ENCODE data around the gene FTO. TPM values are rescaled to one million over a fixed set of nuclear protein-coding genes. Genes with fewer than 3 reads are reported as not detected.

Gene FTO
- total RNA-seq, 2 experiments from 2014 or later, result 48.6 to 53.2 TPM

- ChIA-PET CTCF (no interaction called here), POLR2A (no interaction called here)
- intact Hi-C loops (cut with micrococcal nuclease), result no loop called here
- DNase-seq, result no peak
- no peak for TF ChIP-seq CTCF (IDR thresholded peaks at IDR 0.05)
- Mint-ChIP-seq H3K4me1 (ENCODE audit: low read depth) (no peaks in the 10 kb centered on the region), H3K9me3 (peaks cover 13% of the 10 kb centered on the region), H3K4me3 (no peak overlapping the region), H3K36me3 (ENCODE audit: low read depth) (peaks cover 27% of the 10 kb centered on the region), H3K27me3 (no peaks in the 10 kb centered on the region), H3K27ac (no peak overlapping the region)
- ATAC-seq, result no peak
These were observed 322.5 kb downstream of the FTO start for GRCh38 chr16:54026456-54026855.

GRCh38 chr16:54027062-54027461, 323.1 kb downstream of the FTO start:
- Mint-ChIP-seq H3K36me3 (ENCODE audit: low read depth) (peaks cover 29% of the 10 kb centered on the region), H3K9me3 (peaks cover 11% of the 10 kb centered on the region), H3K4me3 (no peak overlapping the region), H3K27ac (no peak overlapping the region), H3K27me3 (no peaks in the 10 kb centered on the region), H3K4me1 (ENCODE audit: low read depth) (no peaks in the 10 kb centered on the region)
- no peak for TF ChIP-seq CTCF (IDR thresholded peaks at IDR 0.05)
- DNase-seq, result no peak
- intact Hi-C loops (cut with micrococcal nuclease), result no loop called here
- ChIA-PET POLR2A (no interaction called here), CTCF (no interaction called here)
- no peak for ATAC-seq

- H3K4me1 Mint-ChIP-seq (ENCODE audit: low read depth), result no peaks in the 10 kb centered on the region
- no peak for DNase-seq
- no peaks in the 10 kb centered on the region for H3K27me3 Mint-ChIP-seq
- no peak overlapping the region for H3K4me3 Mint-ChIP-seq
- H3K27ac Mint-ChIP-seq, result no peak overlapping the region
- POLR2A ChIA-PET, result no interaction called here
- CTCF ChIA-PET, result no interaction called here
- H3K9me3 Mint-ChIP-seq, result peaks cover 10% of the 10 kb centered on the region
- no peak for TF ChIP-seq CTCF (IDR thresholded peaks at IDR 0.05)
- peaks cover 30% of the 10 kb centered on the region for H3K36me3 Mint-ChIP-seq (ENCODE audit: low read depth)
- no peak for ATAC-seq
- intact Hi-C loops (cut with micrococcal nuclease), result no loop called here
These were observed 323.6 kb downstream of the FTO start for GRCh38 chr16:54027558-54027957.

GRCh38 chr16:54027995-54028394, 324.0 kb downstream of the FTO start:
- no peaks in the 10 kb centered on the region for H3K4me1 Mint-ChIP-seq (ENCODE audit: low read depth)
- no peaks in the 10 kb centered on the region for H3K27me3 Mint-ChIP-seq
- no peak overlapping the region for H3K27ac Mint-ChIP-seq
- TF ChIP-seq CTCF (IDR thresholded peaks at IDR 0.05), result no peak
- peaks cover 10% of the 10 kb centered on the region for H3K9me3 Mint-ChIP-seq
- no peak overlapping the region for H3K4me3 Mint-ChIP-seq
- CTCF ChIA-PET, result no interaction called here
- intact Hi-C loops (cut with micrococcal nuclease), result no loop called here
- ATAC-seq (no peak), DNase-seq (no peak)
- POLR2A ChIA-PET, result no interaction called here
- peaks cover 32% of the 10 kb centered on the region for H3K36me3 Mint-ChIP-seq (ENCODE audit: low read depth)

- POLR2A ChIA-PET, result no interaction called here
- CTCF ChIA-PET, result interaction anchor here (0.7 kb wide), 1 partner anchor 331 kb away, joined by 4 read pairs; no protein-coding TSS in a partner anchor
- Mint-ChIP-seq H3K27me3 (no peaks in the 10 kb centered on the region), H3K36me3 (ENCODE audit: low read depth) (peaks cover 30% of the 10 kb centered on the region), H3K4me1 (ENCODE audit: low read depth) (no peaks in the 10 kb centered on the region), H3K4me3 (no peak overlapping the region), H3K27ac (no peak overlapping the region), H3K9me3 (peaks cover 10% of the 10 kb centered on the region)
- no peak for TF ChIP-seq CTCF (IDR thresholded peaks at IDR 0.05)
- intact Hi-C loops (cut with micrococcal nuclease), result no loop called here
- DNase-seq (no peak), ATAC-seq (no peak)
These were observed 326.5 kb downstream of the FTO start for GRCh38 chr16:54030451-54030850.

Measured in activated CD8-positive, alpha-beta T cell treated with anti-CD3 and anti-CD28 coated beads for 36 hours (primary cell).